Thyroid gland (tissue), 4 donors: ENCODE results near the gene NUP50.

Experiments
- CTCF ChIP-seq, 6 experiments: fragments of 200-600 bp in 3 of 6; fragments of 450-650 bp in 3 of 6; sonication (generic) in 3 of 6; IDR thresholded peaks; one replicate each; pipeline ENCODE4 v1.5.1; 2016 to 2019; ENCODE audit warnings: antibody characterized with exemption in 6 of 6, mild to moderate bottlenecking in 2 of 6, inconsistent platforms in 1 of 6, moderate library complexity in 1 of 6
- POLR2A ChIP-seq, 2 donors: fragments of 450-650 bp; IDR thresholded peaks; one replicate each; pipeline ENCODE4 v1.6.1; 2017; ENCODE audit warnings: antibody characterized with exemption in 2 of 2, mild to moderate bottlenecking in 2 of 2, moderate library complexity in 1 of 2

- TF ChIP-seq CTCF (IDR thresholded peaks at IDR 0.05) (no peak), POLR2A (IDR thresholded peaks at IDR 0.05) (no peak)
These were observed 33.3 kb downstream of the NUP50 start for GRCh38 chr22:45196926-45197605.
